IMR-90 (cell line): ENCODE results near the gene PLEKHD1.

Experiments
- BHLHE40 ChIP-seq: fragments of 150-350 bp; IDR thresholded peaks from 2 replicates; pipeline ENCODE4 v1.6.1; 2016; ENCODE audit warnings: mild to moderate bottlenecking, low read depth, low read length
- CEBPB ChIP-seq: IDR thresholded peaks from 2 replicates; pipeline ENCODE4 v1.6.1; 2012; ENCODE audit warnings: low read depth, low read length, improper control_type of control experiment
- FOS ChIP-seq: fragments of 150-350 bp; IDR thresholded peaks from 2 replicates; pipeline ENCODE4 v1.6.1; 2016; ENCODE audit warnings: low read depth, low read length
- MAFK ChIP-seq: IDR thresholded peaks from 2 replicates; pipeline ENCODE4 v1.6.1; 2012; ENCODE audit warnings: low read depth, low read length, improper control_type of control experiment
- MXI1 ChIP-seq: IDR thresholded peaks from 2 replicates; pipeline ENCODE4 v1.6.1; 2012; ENCODE audit warnings: low read depth, mild to moderate bottlenecking, low read length, moderate library complexity, borderline replicate concordance
- POLR2A ChIP-seq: IDR thresholded peaks from 2 replicates; pipeline ENCODE4 v1.6.1; 2012; ENCODE audit warnings: mild to moderate bottlenecking, low read depth, low read length
- RAD21 ChIP-seq: IDR thresholded peaks from 2 replicates; pipeline ENCODE4 v1.6.1; 2012; ENCODE audit warnings: low read length, improper control_type of control experiment
- RCOR1 ChIP-seq: IDR thresholded peaks from 2 replicates; pipeline ENCODE4 v1.6.1; 2012; ENCODE audit warnings: mild to moderate bottlenecking, low read length, improper control_type of control experiment; ENCODE audit not compliant: insufficient replicate concordance
- RFX5 ChIP-seq: IDR thresholded peaks from 2 replicates; pipeline ENCODE4 v1.8.0; 2012; ENCODE audit warnings: low read depth, mild to moderate bottlenecking, low read length, moderate library complexity
- SMC3 ChIP-seq: fragments of 150-350 bp; IDR thresholded peaks from 2 replicates; pipeline ENCODE4 v1.6.1; 2016; ENCODE audit warnings: low read depth, mild to moderate bottlenecking, antibody characterized with exemption, low read length, moderate library complexity
- TF ChIP-seq, protein P1 (sequence below): conservative IDR thresholded peaks from 2 replicates; pipeline ENCODE4 v1.5.1; 2012; ENCODE audit warnings: mild to moderate bottlenecking, low read depth, low read length, improper control_type of control experiment
- TF ChIP-seq, protein P2 (sequence below): fragments of 150-350 bp; IDR thresholded peaks from 2 replicates; pipeline ENCODE4 v1.6.1; 2017; ENCODE audit warnings: mild to moderate bottlenecking, antibody characterized with exemption, low read length, low read depth

DNA sequence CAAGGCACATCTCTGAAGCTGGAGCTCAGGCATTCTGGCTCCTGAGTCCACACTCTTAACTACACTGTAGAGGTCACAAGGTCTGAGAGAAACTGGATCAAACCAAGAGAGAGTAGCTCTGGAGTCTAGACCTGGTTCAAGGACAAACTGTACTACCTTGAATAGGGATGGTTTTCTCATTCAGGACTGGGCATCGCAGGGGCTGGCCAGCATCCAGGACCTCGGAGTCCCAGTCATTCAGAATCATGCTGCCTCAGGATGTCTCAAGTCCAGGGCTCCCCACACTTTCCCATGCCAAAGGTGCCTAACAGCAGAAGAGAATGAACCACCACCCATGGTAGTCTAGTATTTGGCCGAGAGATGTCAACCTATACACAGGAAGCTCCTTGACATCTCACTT is 13.1 kb upstream of the PLEKHD1 start:
- TF ChIP-seq, protein P1, sequence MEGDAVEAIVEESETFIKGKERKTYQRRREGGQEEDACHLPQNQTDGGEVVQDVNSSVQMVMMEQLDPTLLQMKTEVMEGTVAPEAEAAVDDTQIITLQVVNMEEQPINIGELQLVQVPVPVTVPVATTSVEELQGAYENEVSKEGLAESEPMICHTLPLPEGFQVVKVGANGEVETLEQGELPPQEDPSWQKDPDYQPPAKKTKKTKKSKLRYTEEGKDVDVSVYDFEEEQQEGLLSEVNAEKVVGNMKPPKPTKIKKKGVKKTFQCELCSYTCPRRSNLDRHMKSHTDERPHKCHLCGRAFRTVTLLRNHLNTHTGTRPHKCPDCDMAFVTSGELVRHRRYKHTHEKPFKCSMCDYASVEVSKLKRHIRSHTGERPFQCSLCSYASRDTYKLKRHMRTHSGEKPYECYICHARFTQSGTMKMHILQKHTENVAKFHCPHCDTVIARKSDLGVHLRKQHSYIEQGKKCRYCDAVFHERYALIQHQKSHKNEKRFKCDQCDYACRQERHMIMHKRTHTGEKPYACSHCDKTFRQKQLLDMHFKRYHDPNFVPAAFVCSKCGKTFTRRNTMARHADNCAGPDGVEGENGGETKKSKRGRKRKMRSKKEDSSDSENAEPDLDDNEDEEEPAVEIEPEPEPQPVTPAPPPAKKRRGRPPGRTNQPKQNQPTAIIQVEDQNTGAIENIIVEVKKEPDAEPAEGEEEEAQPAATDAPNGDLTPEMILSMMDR, result no peak
- TF ChIP-seq MXI1 (no peak), POLR2A (no peak), FOS (no peak), SMC3 (no peak), MAFK (no peak), RCOR1 (no peak), RAD21 (no peak), RFX5 (no peak), BHLHE40 (no peak), CEBPB (no peak)
- TF ChIP-seq, protein P2, sequence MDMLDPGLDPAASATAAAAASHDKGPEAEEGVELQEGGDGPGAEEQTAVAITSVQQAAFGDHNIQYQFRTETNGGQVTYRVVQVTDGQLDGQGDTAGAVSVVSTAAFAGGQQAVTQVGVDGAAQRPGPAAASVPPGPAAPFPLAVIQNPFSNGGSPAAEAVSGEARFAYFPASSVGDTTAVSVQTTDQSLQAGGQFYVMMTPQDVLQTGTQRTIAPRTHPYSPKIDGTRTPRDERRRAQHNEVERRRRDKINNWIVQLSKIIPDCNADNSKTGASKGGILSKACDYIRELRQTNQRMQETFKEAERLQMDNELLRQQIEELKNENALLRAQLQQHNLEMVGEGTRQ, result no peak
